ENCODE data around the gene MRGPRD. TPM values are rescaled to one million over a fixed set of nuclear protein-coding genes. Genes with fewer than 3 reads are reported as not detected.
A peak's percentile ranks its signal among the peaks of the same experiment; 100 is the strongest.

Gene MRGPRD
- total RNA-seq, 1 experiment from 2014 or later = not detected

- peaks cover 23% of the 10 kb centered on the region for H3K9me3 Mint-ChIP-seq
- peaks cover 4% of the 10 kb centered on the region; the same call in 1 of the 2 replicates for H3K27me3 Mint-ChIP-seq (ENCODE audit: low read depth)
- ATAC-seq = no peak
- no peak overlapping the region for H3K27ac Mint-ChIP-seq
- peaks cover 6% of the 10 kb centered on the region for H3K4me1 Mint-ChIP-seq
- H3K36me3 Mint-ChIP-seq = 0 out of 2 replicates have a peak, but pooled peaks cover 8% of the 10 kb centered on the region
- CTCF ChIA-PET = no interaction called here
- no peak for DNase-seq (ENCODE audit: low spot score)
- POLR2A ChIA-PET = no interaction called here
- TF ChIP-seq FOXP4 (CRISPR knock-in tag; IDR thresholded peaks at IDR 0.05) = no peak
- H3K4me3 Mint-ChIP-seq = no peak overlapping the region
These were observed 1.3 kb upstream of the MRGPRD start for GRCh38 chr11:68982134-68982533.

- ATAC-seq (no peak), DNase-seq (ENCODE audit: low spot score) (peak; percentile 10)
- H3K4me3 Mint-ChIP-seq = no peak overlapping the region
- no peaks in the 10 kb centered on the region for H3K36me3 Mint-ChIP-seq
- H3K4me1 Mint-ChIP-seq = peaks cover 10% of the 10 kb centered on the region
- no peaks in the 10 kb centered on the region; the same call in 1 of the 2 replicates for H3K27me3 Mint-ChIP-seq (ENCODE audit: low read depth)
- ChIA-PET CTCF (interaction anchor here (1.0 to 2.2 kb wide), 6 partner anchors 24 to 121 kb away, joined by 3 to 10 read pairs (median 4); partner anchors contain the start of gene MRGPRF), POLR2A (no interaction called here)
- H3K27ac Mint-ChIP-seq = no peak overlapping the region
- H3K9me3 Mint-ChIP-seq = peaks cover 14% of the 10 kb centered on the region
- TF ChIP-seq, protein P1, sequence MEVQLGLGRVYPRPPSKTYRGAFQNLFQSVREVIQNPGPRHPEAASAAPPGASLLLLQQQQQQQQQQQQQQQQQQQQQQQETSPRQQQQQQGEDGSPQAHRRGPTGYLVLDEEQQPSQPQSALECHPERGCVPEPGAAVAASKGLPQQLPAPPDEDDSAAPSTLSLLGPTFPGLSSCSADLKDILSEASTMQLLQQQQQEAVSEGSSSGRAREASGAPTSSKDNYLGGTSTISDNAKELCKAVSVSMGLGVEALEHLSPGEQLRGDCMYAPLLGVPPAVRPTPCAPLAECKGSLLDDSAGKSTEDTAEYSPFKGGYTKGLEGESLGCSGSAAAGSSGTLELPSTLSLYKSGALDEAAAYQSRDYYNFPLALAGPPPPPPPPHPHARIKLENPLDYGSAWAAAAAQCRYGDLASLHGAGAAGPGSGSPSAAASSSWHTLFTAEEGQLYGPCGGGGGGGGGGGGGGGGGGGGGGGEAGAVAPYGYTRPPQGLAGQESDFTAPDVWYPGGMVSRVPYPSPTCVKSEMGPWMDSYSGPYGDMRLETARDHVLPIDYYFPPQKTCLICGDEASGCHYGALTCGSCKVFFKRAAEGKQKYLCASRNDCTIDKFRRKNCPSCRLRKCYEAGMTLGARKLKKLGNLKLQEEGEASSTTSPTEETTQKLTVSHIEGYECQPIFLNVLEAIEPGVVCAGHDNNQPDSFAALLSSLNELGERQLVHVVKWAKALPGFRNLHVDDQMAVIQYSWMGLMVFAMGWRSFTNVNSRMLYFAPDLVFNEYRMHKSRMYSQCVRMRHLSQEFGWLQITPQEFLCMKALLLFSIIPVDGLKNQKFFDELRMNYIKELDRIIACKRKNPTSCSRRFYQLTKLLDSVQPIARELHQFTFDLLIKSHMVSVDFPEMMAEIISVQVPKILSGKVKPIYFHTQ (CRISPR knock-in tag; IDR thresholded peaks at IDR 0.05) = no peak
- TF ChIP-seq, protein P2, sequence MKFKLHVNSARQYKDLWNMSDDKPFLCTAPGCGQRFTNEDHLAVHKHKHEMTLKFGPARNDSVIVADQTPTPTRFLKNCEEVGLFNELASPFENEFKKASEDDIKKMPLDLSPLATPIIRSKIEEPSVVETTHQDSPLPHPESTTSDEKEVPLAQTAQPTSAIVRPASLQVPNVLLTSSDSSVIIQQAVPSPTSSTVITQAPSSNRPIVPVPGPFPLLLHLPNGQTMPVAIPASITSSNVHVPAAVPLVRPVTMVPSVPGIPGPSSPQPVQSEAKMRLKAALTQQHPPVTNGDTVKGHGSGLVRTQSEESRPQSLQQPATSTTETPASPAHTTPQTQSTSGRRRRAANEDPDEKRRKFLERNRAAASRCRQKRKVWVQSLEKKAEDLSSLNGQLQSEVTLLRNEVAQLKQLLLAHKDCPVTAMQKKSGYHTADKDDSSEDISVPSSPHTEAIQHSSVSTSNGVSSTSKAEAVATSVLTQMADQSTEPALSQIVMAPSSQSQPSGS (CRISPR knock-in tag; IDR thresholded peaks at IDR 0.05; ENCODE audit: borderline replicate concordance, low read depth) = no peak
- TF ChIP-seq PRDM15 (CRISPR knock-in tag; IDR thresholded peaks at IDR 0.05) (no peak), SMAD3 (CRISPR knock-in tag; IDR thresholded peaks at IDR 0.05; ENCODE audit: borderline replicate concordance) (no peak), ATF6 (CRISPR knock-in tag; IDR thresholded peaks at IDR 0.05) (no peak), ARID4B (CRISPR knock-in tag; IDR thresholded peaks at IDR 0.05; ENCODE audit: borderline replicate concordance) (no peak), ZNF263 (CRISPR knock-in tag; IDR thresholded peaks at IDR 0.05; ENCODE audit: low read depth) (no peak), JUN (CRISPR knock-in tag; IDR thresholded peaks at IDR 0.05) (no peak), TCF7 (CRISPR knock-in tag; IDR thresholded peaks at IDR 0.05; ENCODE audit: low read depth) (no peak), ELF4 (CRISPR knock-in tag; IDR thresholded peaks at IDR 0.05; ENCODE audit: low read depth) (no peak), ZNF671 (CRISPR knock-in tag; IDR thresholded peaks at IDR 0.05) (no peak), ATF1 (CRISPR knock-in tag; IDR thresholded peaks at IDR 0.05) (no peak)
- TF ChIP-seq, protein P3, sequence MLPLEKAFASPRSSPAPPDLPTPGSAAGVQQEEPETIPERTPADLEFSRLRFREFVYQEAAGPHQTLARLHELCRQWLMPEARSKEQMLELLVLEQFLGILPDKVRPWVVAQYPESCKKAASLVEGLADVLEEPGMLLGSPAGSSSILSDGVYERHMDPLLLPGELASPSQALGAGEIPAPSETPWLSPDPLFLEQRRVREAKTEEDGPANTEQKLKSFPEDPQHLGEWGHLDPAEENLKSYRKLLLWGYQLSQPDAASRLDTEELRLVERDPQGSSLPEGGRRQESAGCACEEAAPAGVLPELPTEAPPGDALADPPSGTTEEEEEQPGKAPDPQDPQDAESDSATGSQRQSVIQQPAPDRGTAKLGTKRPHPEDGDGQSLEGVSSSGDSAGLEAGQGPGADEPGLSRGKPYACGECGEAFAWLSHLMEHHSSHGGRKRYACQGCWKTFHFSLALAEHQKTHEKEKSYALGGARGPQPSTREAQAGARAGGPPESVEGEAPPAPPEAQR (CRISPR knock-in tag; IDR thresholded peaks at IDR 0.05) = no peak
These were observed 633 bp downstream of the MRGPRD start for GRCh38 chr11:68979931-68980775.

All from WTC11 (cell line).